Measurements from ENCODE around the gene RAB6B.

The RAB6B gene

DNA sequence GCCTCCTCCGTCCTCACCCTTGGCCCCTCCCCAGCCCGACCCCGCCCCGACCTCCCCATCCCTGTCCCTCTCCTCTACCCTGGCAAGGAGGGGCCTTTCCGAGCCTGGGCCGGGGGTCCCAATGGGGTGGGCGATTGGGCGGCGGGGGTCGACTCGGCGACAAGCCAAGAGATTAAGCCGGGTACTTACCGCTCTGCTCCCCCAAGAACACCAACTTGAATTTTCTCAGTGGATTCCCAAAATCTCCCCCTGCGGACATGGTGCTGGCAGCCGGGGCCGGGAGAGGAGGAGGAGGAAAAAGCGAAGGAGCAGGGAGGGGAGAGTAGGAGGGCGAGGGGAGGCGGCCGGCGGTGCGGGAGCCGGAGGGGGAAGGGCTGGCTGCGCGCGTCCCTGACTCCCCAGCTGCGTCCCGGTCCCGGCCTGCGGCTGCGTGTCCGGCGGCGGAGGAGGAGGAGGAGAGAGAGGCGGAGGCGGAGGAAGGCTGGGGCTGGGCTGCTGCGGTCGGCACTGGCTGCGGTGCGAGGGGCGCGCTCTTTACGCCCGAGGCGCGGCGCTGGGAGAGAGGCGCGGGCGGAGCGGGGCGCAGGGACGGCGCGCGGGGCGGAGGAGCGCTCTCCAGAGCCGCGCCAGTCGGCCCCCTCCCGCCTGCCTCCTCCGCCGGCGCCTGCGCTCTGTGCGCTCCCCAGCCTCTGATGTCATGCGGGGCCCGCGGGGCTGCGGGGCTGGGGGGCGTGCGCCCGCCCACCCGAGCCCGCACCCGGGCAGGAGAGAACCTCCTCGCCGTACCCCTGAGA lies at the start of gene RAB6B:
RAB6B (minus strand) TSS at position 675 of the 794 bp plus-strand sequence; CDS start at position 259, 416 bp downstream.
- DNase-seq: no peak

GRCh38 chr3:133944641-133945380 lies 49.1 kb upstream of the RAB6B start:
- no peak for DNase-seq

DNA sequence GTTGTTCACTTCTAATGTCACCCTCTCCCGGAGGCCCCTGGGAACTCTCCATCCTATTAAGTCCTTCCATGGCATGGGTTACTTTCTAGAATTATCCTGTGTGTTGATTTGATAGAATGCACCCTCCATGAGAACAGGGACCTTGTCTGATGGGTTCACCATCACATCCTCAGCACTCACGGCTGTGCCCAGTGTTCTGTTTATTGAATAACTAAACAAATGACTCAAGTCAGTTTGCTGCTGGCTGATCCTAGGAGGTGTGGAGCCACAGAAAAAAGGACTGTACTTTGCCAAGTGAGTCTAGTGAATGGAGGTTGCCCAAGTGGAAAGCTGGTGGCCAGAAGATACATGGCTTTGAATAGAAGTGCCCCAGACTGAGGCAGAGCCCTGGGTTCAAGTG lies 48.5 kb upstream of the RAB6B start:
- no peak for DNase-seq

DNA sequence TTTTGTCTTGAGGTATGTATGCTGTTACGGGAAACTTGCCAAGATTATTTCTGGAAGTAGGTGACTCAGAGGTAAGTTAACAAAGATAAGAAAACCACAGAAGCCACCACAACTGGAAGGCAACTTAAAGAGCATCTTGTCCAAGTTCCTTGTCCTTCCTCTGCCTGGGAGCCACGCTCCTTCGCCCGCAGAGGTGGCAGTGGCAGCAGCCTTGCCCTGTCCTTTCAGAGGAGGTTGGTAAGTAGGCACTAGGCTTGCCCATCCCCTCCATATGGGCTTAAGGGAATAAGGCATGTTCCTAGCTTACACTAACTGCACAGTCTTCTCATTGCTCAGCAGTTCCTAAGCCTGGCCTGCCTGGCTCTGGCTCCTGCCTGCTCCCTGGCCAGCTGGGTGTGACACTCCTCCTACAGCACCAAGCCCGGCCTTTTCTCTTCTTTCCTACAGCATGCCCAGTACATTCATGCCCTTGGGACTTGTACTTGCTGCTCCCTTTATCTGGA lies 48.0 kb upstream of the RAB6B start:
- DNase-seq: no peak

GRCh38 chr3:133943031-133943535 lies 47.4 kb upstream of the RAB6B start:
- no peak for DNase-seq

DNA sequence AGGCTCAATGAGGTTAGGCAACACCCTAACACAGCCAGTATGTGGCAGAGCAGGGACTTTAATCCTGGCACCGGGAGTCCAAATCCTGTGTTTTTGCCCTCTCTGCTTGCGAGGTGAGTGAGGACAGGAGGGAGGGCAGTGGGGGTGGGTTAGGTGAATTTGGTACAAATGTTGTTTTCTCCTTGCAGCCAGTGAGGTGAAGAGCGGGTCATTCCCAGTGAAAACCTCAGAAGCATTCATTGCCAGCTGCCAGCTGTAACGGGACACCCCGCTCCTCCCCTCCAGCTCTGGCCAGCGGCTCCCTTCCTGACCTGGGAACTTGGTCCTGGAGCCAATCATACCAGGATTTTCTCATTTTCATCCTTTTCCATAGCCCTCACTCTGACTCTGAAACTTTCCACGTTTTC lies 45.7 kb upstream of the RAB6B start:
- no peak for DNase-seq

DNA sequence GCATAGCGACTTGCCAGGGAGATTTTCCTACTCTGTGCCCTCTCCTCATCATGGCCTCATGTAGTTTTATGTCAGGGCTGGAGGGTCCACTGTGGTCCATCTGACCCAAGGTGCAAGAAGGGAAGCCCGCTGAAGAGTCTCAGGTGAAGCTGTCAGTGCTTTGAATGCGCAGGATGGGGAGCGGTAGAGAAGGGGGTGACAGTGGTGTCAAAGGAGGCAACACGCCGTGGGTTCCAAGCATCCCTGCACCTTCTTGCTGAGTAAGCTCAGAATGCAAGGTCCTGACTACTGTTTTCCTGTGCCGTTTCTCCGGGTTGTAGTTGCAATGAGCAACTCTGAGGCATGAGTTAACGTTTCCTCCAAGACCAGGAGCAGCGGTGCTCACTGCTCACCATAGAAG lies 44.9 kb upstream of the RAB6B start:
- DNase-seq: no peak

GRCh38 chr3:133939463-133939835 lies 43.8 kb upstream of the RAB6B start:
- no peak for DNase-seq

DNA sequence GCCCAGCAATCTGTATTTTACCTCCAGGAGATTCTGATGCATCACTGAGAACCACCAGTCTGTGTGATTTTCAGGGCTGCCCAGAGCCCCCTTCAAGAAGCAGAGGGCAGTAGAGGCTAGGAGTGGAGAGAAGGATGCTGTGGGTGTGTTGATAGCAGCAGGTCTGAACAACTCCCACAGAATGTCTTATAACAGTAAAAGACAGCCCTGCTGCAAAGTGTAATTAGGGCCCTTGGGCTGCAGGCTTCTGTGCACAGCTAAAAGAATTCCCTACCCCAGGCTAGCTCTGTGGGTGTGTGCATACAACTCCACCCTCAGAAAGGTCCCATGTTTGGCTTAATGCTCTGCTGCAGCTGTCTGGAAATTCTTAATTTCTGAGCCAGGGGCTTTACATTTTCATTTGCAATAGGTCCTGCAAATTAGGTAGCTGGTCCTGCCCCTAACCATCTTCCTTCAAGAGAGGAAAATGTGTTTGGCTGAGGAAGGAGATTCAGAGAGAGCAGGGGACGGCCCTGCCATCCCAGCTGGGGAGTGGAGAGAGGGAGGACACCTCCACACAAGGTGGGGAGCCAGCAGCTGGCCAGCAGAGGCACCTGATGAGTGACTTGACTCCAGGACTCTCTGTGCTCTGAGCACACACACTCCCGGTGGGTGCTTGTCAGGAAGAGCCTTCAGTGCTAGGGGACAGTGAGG lies 43.2 kb upstream of the RAB6B start:
- DNase-seq: no peak

GRCh38 chr3:133937756-133938601 lies 42.3 kb upstream of the RAB6B start:
- no peak for DNase-seq

DNA sequence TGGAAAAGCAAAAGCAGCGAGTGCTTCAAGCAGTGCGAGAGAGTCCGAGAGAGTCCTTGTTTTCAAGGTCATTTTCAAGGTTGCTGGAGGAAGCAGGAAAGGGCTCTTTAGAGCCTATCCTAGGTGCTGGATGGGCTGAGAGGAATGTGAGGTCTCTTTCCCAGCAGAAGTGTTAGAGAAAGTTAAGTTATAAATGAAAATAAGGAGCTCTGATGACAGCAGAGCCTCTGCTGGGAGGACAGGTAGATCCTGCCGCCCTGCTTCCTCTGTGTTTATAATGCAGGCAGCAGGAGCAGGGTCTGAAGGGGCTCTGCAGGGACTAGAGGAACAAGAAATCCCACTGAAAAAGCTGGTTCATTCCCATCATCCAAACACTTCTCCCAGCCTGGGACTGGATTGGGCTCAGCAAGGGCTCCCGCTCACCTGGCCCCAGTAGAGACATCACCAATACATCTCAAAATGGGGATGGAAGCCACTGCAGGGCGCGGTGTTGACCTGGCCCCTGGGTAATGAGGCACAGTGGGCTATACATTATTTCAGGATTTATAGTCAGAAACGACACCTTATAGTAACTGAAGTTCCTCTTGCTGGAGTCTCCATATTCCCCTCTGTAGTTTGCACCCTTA lies 41.5 kb upstream of the RAB6B start:
- no peak for DNase-seq

GRCh38 chr3:133935843-133936769 lies 40.4 kb upstream of the RAB6B start:
- DNase-seq: no peak

DNA sequence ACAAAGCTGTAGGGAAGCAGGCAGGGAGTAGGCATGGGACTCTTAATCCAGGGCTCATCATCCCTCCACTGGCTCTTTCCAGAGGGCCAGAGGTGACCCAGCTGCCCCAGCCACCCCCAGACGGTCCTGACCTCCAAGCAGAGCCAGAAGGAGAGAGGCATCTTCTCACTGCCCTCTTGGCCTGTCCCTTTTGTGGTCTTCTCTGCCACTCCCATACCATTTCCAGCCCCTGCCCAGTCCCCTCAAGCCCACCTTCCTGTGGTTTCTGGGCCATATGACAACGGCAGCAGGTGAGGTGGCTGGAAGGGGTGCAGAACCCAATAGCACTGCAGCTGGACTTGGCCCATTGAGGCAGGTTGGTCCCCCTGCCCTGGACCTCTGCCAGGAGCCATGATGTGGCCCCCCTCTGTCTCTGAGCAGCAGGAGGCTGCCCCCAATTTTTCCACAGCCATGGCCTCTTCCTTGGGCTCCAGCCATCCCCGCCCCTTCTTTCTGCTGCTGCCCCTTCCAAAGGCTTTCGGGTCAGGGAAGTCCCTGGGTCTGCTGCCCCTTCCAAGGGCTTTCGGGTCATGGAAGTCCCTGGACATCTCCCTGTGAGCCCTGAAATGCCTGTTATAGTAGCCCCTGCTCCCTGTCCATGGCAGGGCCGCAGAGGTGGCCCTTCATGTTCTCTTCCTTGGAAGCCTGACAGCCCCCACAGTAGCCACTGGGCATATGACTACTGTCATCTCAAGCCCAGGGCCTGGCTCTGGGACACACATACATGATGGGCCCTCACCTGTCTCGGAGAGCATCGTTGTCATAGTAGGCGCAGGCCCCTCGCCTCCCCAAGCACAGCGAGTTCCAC lies 39.5 kb upstream of the RAB6B start:
- no peak for DNase-seq

DNA sequence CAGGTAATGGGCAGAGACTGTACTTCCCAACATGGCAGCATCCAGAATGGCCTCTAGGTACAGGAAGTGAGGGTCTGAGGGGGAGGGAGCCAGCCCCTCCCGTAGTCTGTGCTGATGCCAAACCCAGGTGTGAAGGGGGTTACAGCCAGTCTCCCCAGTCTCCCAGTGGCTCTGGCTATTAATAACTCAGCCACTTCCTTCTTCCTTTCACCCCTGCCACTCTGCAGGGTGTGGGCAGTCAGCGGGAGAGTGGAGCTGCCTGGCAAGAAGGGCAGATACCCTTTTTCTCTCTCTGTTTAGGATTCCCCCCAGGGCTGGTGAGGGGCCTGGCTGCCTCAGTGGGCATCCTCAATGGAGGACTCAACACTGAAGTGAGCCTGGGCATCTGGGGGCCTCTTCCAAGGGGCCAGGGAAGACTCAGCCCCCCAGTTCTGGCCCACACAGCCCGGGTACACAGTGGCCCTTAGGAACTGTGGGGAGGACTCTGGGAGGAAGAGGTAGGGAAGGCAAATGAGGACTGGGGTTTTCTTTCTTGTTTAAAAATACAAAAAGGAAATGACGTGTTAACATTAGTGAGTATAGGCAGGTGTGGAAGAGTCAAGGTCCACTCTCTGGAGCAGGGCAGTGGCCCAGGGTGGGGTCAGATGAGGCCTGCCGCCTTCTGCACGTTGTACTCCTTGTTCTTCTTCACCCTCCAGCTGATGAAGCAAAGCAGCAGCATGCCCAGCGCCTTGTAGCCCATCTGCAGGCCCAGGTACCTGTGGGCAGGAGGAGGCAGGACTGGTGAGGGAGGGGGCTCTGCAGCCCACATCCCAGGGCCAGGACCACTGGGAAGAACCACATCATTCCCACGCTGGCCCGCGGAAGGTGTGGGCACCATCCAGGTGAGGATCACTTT lies 38.6 kb upstream of the RAB6B start:
- no peak for DNase-seq

DNA sequence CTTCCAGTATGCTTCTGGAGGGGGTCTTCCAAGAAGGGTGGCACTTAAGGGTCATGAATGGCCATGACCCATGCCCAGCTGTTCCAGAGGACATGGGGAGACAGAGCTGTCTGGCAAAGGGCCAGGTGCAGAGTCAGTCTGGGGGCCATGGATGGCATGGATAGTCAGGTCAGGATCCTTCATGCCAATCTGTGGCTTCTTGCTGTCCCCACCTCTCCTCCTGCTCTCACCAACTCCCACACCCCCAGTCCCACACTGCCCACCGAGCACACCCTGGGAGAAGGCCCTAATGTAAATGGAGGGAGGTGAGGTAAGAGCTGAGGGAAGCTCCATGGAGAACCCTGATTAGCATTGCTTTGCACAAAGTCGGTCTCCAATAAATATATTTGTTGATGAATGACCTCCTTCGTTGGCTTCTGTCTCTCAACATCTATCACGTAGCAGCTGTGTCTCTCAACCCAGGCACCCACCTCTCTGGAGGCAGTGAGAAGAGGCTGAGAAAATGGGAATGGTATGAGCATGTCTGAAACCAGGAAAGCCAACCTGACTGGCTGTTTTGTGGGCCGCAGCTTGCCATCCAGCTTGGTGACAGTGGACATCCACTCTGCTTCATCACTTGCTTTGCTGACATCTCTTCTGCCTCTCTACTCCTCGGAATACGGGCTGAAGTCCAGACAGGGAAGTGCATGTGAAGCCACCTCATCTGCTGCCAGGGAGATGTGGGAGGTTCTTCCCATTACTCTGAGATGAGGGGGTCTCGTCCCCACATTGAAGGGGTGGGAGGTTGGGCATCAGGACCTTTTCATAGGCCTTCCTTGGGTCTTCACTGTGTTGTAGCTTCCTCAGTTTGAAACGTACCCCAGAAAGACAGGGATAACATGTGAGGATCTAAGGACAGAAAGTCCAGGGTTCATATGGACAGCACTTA lies 37.7 kb upstream of the RAB6B start:
- no peak for DNase-seq

DNA sequence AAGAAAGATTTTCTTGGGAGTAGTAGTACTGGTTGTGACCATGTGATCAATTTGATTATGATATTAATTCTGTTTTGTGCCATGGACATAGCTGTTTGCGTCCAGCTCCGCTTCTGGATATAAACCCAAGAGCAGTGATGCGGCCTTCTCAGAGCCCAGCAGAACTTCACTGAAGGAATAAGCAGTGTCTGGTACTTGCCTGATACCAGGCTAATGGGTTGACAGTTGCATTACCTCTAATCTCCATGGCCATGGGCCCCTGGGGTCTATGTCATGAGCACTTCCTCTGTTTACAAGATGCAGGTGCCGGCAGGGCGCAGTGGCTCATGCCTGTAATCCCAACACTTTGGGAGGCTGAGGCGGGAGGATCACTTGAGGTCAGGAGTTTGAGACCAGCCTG lies 36.3 kb upstream of the RAB6B start:
- no peak for DNase-seq

DNA sequence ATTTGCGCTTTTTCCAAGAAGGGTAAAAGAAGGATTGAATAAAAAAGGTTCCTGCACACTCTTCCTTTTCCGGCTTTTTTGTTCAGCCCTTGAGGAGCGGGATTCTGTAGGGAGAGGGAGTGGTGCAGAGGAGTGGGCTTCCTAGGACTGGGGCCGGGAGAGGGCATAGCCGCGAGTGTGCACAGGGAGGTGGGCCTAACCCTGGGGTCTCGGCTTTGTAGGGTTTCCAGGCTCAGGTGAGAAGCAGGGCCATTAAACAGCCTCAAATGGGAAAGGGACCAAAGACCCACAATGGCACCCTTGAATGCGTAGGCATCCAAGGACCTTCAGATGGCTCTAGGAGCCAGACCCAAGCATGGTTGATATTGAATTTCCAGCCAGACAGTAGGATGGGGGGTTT lies 35.4 kb upstream of the RAB6B start:
- DNase-seq: no peak
